ENCODE data around the gene METTL1.
"Not testable (repeated sequence)": the region's sequence is repeated elsewhere in the genome, so short reads cannot be mapped to it uniquely, and the experiment has no call there.

The METTL1 gene

GRCh38 chr12:57797933-57798332, 26.0 kb upstream of the METTL1 start:
- DNase-seq (ENCODE audit: low read depth in 2 of 2): no peak

GRCh38 chr12:57796996-57797395, 25.1 kb upstream of the METTL1 start:
- no peak for DNase-seq (ENCODE audit: low read depth in 2 of 2)

GRCh38 chr12:57795354-57795753, 23.4 kb upstream of the METTL1 start:
- no peak for DNase-seq (ENCODE audit: low read depth in 2 of 2)

GRCh38 chr12:57793920-57794319, 22.0 kb upstream of the METTL1 start:
- no peak for DNase-seq (ENCODE audit: low read depth in 2 of 2)

- DNase-seq (ENCODE audit: low read depth in 2 of 2): no peak
These were observed 12.0 kb upstream of the METTL1 start for GRCh38 chr12:57783861-57784260.

GRCh38 chr12:57783466-57783801, 11.5 kb upstream of the METTL1 start:
- DNase-seq (ENCODE audit: low read depth in 2 of 2): no peak

GRCh38 chr12:57782608-57783465, 10.9 kb upstream of the METTL1 start, which contains the start of gene TSFM:
TSS of gene TSFM (plus strand) at chr12:57782787. CDS start at chr12:57782802, 15 bp downstream.
- DNase-seq (ENCODE audit: low read depth in 2 of 2): peak; percentile 93 to 95

- DNase-seq (ENCODE audit: low read depth in 2 of 2): no peak
These were observed 10.3 kb upstream of the METTL1 start for GRCh38 chr12:57782243-57782607.

GRCh38 chr12:57781801-57782200, 9.9 kb upstream of the METTL1 start:
- DNase-seq (ENCODE audit: low read depth in 2 of 2): no peak

GRCh38 chr12:57781244-57781643, 9.3 kb upstream of the METTL1 start:
- DNase-seq (ENCODE audit: low read depth in 2 of 2): no peak

- DNase-seq (ENCODE audit: low read depth in 2 of 2): no peak
These were observed 8.5 kb upstream of the METTL1 start for GRCh38 chr12:57780284-57780897.

GRCh38 chr12:57779736-57780135, 7.8 kb upstream of the METTL1 start:
- no peak for DNase-seq (ENCODE audit: low read depth in 2 of 2)

GRCh38 chr12:57777911-57778310, 6.0 kb upstream of the METTL1 start:
- no peak for DNase-seq (ENCODE audit: low read depth in 2 of 2)

- DNase-seq (ENCODE audit: low read depth in 2 of 2): no peak
These were observed 5.5 kb upstream of the METTL1 start for GRCh38 chr12:57777367-57777766.

- no peak for DNase-seq (ENCODE audit: low read depth in 2 of 2)
These were observed 4.3 kb upstream of the METTL1 start for GRCh38 chr12:57776247-57776587.

- no peak for DNase-seq (ENCODE audit: low read depth in 2 of 2)
These were observed 3.8 kb upstream of the METTL1 start for GRCh38 chr12:57775563-57776246.

GRCh38 chr12:57775044-57775443, 3.1 kb upstream of the METTL1 start:
- no peak for DNase-seq (ENCODE audit: low read depth in 2 of 2)

GRCh38 chr12:57774634-57775033, 2.7 kb upstream of the METTL1 start:
- not testable (repeated sequence) for DNase-seq (ENCODE audit: low read depth in 2 of 2)

- no peak for DNase-seq (ENCODE audit: low read depth in 2 of 2)
These were observed 771 bp upstream of the METTL1 start, which contains the start of gene EEF1AKMT3 for GRCh38 chr12:57772429-57773322. TSS of gene EEF1AKMT3 (plus strand) at chr12:57772614. CDS start at chr12:57772725, 111 bp downstream.

GRCh38 chr12:57771236-57771872, 551 bp downstream of the METTL1 start:
- DNase-seq (ENCODE audit: low read depth in 2 of 2): peak; percentile 87 to 92

- no peak for DNase-seq (ENCODE audit: low read depth in 2 of 2)
These were observed 1.2 kb downstream of the METTL1 start for GRCh38 chr12:57770734-57771133.
